ENCODE data around the gene TGFBRAP1.
"Not testable (repeated sequence)": the region's sequence is repeated elsewhere in the genome, so short reads cannot be mapped to it uniquely, and the experiment has no call there.

Gene TGFBRAP1

DNA sequence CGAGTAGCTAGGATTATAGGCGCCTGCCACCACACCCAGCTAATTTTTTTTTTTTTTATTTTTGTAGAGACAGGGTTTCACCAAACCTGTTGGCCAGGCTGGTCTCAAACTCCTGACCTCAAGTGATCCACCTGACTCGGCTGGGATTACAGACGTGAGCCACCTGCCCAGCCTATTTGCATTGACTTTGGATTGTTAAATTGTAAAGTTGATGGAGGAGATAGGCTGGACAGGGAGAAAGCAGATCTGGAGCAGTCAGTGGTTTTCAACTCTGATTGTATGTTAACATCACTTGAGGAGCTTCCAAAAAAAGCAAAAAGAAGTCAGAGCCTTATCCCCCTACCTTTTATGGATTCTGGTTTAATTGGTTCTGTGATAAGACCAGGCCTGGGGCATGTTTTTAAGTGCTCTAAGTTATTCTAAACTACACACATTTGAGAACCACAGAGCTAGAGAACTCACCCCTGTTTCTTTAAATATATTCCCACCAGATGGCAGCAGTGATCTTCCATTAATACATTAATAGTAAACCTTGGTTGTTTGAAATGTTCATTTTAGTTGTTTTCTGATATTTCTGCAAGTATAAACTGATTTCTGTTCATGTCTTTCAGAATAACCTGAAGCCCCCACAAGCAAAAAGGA, 15.3 kb upstream of the TGFBRAP1 start:
- no peak for DNase-seq (ENCODE audit: low read depth)

DNA sequence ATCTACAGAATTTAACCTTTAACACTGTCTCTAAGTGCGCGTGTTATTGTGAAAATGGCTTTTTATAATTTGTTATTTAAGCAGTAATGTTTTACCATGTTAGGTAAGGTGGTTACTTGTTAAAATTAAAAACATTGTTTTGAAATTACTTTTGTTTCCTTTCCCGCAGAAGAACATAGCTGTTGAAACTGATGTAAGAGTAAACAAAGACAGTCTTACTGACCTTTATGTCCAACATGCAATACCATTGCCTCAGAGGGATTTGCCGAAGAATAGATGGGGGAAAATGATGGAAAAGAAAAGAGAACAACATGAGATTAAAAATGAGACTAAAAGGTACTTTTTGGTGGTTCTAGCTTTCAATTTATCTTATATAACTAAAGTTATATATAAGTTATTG, 9.9 kb upstream of the TGFBRAP1 start:
- no peak for DNase-seq (ENCODE audit: low read depth)

DNA sequence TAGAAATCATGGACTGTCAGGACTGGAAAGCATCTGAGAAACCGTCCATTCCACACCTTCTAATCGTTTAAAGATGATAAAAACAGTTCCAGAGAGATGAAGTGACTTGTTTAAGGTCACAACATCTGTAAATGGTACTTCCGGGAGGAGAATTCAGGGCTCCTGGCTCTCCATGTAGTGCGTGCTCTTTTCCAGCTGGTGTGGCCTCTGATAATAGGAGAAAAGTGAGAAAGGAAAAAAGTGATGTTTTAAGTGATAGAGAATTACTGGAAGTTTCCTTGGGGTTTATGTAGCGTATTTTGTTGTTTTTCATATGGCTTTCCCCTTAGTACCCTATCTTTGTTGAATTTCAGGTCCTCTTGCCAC, 8.5 kb upstream of the TGFBRAP1 start:
- no peak for DNase-seq (ENCODE audit: low read depth)

DNA sequence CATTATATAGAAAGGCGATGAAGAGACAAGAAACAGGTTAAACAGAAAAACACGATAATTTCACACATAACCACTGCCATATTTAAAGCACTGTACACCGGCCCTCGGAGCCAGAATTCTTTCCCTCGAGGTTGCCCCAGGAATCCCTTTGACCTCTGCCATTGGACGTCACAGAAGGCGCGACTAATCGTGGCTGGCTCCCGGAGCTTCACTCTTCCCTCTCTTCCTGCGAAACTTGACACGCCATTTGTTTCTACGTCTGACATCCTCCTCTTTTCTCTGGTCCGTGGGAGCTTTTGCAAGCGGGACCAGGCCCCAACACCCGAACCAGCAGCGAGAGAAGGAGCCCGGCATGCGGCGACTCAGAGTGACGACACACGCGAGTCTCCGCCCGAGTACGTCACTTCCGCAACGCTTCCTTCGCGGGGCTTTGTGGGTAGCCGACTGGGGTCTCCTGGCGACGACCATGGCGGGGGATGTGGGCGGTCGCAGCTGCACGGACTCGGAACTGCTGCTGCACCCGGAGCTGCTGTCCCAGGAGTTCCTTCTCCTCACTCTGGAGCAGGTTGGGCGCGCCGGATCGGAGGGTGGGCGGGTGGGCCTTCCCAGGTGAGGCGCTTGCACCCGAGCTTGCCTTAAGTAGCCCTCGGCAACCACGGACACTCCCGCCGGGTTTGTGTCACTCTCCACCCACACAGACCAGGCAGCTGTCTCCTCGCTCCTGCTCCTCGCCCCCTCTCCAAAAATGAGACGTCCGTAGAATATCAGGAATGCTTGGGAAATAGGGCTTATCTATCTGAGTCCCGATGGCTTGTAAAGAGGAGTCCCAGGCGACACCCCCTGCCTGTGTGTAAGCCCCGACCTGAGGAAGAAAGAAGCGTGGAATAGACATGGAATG, 7.8 kb upstream of the TGFBRAP1 start, which contains the start of gene C2orf49:
TSS of gene C2orf49 (plus strand) at position 419 of the 898 bp plus-strand sequence. CDS start at position 467, 48 bp downstream.
- DNase-seq (ENCODE audit: low read depth) = peak; percentile 83

DNA sequence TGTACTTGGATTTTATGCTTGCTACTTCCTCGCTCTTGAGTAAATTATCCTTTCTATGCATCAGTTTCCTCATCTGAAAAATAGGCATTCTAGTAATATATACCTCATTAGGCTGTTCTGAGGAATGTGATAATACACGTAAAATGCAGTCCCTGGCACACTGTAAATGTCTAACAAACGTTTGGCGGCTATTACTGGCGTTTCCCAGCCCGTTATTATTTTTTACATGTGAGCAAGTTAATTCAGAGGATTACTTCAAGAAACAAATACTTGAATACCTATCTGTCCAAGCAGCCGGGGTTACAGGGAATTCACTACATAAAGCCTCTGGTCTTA, 7.2 kb upstream of the TGFBRAP1 start:
- DNase-seq (ENCODE audit: low read depth) = no peak

DNA sequence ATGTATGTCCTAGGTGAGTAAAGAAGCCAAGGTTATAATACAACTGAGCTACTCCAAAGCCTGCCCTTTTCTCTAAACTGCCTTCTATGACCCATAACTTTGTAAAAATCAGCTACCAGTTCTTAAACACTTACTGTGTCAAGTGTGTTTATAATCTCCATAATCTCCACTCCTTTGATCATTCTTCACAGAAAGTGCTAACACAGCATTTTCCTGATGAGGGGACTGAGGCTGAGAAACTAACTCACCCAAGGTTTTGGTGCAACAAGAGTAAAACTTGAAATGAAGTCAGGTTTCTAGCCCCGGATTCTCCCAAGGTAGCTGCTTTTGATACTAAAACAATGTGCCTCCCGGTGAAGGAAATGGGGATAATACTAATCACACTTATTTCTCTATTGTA, 5.9 kb upstream of the TGFBRAP1 start:
- no peak for DNase-seq (ENCODE audit: low read depth)

DNA sequence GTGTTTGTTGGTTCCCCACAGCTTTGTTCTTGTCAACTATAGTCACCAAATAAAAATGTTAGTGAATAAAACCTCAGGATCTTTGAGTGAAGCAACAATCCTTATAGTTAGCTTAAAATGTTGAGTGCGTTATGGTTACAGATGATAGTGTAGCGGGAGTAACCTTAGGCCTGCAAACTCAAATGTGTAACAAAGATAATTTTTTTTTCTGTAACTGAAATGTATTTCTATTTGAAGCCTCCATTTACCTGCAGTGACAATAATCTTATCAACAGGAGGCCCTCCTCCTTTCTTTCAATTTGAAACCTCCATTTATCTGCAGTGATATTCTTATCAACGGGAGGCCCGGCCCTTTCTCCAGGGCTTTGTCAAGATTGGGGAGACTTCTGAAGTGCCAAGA, 4.7 kb upstream of the TGFBRAP1 start:
- no peak for DNase-seq (ENCODE audit: low read depth)

DNA sequence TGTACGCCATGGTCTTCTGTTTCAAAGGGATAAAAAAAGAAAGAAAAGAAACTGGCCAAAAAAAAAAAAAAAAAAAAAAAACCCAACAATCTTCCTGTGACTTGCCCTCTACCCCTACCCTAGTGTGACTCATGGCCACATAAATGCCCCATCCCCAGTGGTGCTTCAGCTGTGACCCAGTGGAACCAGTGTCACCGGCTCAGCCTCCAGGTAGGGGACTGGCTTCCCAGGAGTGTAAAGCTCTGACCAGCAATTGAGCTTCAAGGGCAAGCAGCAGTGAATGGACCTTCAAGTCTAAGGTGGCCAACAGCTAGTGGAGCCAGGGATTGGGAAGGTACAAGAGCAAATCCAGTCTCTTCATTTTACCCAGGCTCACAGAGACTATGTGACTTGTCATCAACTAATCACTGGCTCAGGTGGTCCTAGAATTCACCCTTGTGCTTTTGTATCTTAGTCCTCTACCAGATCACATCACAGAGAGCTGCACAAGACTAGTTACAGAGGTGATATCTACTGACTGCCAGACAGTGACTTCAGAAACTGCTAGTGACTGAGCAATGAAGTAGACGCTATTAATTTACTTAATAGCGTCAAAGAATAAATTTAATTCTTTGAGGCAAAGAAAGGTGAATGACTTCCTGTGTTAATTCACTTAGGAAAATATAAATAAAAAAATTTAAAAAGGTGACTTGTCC, 1.3 kb upstream of the TGFBRAP1 start:
- no peak for DNase-seq (ENCODE audit: low read depth)

DNA sequence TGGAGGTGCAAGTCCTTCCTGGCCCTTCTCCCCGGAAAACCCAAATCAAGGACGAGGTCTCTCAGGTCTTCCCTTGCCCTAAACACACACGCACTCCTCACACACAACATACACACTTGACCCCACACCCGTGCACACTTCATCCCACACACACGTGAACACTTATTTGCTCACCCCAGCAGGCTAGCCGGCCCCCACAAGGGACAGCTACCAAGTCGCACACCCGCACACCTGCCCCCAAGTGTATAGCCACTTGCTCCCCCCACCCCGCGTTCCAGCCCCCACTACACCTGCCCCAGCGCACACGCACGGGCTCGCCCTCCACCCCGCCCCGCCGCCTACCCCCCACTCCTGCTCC, 359 bp downstream of the TGFBRAP1 start:
- DNase-seq (ENCODE audit: low read depth) = no peak

DNA sequence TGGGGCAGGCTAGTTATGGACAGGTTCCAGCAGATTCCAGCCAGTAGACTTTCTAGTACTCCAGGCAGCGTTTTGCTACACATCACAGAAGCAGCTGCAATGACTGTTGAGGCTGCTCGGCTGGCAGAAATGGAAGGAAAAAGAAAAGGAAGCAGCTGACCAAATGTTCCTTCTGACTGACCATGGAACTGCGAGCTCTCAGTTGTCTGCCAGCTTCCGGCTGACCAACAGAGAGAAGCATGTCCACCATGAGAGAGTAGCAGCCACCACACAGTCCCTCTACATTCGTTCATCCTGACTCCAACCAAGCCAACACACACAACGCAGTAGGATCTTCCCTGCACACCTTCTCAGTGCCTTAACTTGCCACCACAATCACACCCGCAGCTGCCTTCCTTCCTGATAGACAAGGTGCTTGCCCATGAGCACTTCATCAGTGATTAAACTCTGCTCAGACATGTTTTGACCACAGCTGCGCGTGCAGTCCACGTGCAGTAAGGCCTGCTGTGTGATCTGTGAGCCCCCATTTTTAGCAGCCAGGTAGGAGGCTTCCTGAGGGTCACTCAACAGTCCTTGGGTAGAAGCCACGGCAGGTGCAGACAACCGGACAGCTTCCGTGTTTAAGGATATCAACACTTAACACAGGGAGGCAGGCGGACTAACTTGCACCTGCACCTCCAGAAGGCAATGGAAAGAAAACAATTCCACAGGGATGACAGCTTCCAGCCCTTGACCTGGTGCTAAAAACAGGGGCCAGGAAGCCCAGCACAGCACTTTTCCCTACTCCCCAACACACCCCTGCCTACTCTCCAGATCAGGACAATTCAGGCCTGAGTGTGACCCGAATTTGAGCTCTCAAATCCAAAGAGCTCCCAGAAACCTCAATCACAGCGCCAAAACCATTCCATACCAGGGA, 996 bp downstream of the TGFBRAP1 start:
- DNase-seq (ENCODE audit: low read depth) = no peak

DNA sequence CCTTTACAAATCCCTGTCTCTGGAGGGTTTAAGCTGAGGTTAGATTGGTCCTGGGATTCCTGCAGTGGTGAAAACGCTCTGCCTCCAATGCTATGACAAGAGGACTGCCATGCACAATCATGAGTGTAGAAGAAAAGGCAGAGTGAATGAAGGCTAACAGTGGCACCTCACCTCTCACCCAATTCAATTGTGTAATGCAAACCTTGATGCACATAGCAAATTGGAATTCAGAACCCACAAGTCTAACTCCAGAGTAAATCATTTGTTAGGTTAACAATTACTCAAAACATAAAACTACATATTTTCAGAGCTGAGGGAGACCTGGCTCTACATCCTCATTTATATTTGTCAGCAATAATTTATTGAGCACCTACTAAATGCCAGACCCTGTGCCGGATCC, 1.8 kb downstream of the TGFBRAP1 start:
- no peak for DNase-seq (ENCODE audit: low read depth)

DNA sequence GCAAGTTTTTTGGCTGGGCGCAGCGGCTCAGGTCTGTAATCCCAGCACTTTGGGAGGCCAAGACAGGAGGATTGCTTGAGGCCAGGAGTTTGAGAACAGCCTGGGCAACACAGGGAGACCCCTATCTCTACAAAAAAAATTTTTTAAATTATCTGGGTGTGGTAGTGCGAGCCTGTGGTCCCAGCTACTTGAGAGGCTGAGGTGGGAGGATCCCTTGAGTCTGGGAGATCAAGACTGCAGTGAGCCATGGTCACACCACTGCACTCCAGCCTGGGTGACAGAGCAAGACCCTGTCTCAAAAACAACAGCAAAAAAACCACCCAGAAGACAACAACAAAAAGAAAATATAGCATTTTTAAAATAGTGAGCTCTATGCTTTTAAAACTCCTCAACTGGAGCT, 2.3 kb downstream of the TGFBRAP1 start:
- DNase-seq (ENCODE audit: low read depth) = not testable (repeated sequence)

DNA sequence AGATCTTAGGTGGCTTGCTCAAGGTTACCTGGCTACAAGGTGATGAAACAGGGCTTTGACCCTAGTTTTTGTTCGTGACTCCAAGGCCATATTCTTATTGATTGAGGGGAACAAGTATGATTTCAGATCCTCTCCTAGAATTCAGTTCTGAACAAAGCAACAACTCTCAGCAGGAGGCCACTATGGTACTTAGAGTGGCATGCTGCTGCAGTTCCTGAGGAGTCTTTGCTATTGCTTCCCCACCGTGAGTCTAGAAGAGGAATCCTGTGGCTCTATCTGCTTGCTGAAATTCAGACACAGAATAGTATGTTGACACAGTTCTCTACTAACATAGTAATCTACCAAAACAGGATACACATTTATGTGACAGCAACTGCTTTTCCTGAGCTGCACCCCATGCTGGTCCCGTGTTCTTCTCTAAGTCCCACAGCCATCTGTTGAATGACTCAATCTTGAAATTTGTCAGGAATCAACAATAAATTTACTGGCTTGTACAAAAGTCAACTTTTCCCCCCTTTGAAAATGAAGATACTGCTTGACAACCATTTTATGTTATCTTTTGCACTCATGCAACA, 4.1 kb downstream of the TGFBRAP1 start:
- DNase-seq (ENCODE audit: low read depth) = no peak

DNA sequence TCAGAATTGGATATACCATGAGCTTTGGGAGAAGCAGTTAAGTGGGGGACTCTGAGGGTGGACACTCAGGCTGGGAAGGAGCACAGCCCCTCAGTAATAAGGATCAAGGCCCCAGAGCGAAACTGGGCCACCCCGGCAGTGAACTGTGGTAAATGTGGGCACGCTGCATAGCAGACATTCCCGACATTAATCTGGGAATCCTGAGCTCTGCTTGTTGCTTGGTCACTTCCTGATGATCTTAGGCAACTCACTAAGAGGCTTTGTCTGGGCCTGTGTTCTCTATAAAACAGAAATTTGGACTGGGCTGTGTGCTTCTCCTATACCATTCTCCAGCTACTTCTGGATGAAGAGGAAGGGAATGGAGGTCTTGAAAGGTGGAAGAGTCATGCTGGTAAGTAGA, 4.8 kb downstream of the TGFBRAP1 start:
- DNase-seq (ENCODE audit: low read depth) = no peak

DNA sequence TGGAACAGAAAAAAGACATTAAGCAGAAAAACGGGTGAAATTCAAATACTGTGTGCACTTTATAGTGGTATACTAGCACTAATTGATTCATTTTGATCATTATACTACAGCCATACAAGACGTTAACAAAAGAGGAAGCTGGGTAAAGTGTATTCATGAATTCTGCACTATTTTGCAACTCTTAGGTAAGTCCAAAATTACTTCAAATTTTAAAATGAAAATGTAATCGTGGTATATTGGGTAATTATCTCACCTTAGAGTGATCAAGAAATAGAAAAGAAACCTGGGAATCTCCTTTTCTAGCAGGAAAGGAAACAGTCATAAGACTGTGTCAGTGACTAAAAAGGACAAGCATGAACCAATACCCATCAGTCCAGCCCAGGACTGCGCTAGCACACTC, 5.4 kb downstream of the TGFBRAP1 start:
- no peak for DNase-seq (ENCODE audit: low read depth)

DNA sequence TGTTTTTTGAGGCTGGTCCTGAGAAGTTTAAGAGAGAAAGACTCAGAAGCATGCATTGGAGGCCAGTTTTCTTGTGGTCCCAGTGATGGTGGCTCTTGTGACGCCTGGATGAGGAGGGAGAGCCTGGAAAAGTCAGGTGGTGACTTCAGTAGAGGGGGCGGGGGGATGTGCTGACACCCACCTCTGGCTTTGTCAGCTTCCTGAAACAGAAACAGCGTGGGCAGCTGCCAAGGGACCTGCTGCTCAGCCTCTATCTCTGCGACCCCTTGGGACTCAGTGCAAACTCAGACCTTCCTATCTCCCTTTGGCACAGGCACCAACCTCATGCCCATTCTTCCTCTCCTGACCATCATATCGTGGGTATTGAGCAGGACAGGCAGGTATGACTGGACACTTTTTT, 6.4 kb downstream of the TGFBRAP1 start:
- no peak for DNase-seq (ENCODE audit: low read depth)

DNA sequence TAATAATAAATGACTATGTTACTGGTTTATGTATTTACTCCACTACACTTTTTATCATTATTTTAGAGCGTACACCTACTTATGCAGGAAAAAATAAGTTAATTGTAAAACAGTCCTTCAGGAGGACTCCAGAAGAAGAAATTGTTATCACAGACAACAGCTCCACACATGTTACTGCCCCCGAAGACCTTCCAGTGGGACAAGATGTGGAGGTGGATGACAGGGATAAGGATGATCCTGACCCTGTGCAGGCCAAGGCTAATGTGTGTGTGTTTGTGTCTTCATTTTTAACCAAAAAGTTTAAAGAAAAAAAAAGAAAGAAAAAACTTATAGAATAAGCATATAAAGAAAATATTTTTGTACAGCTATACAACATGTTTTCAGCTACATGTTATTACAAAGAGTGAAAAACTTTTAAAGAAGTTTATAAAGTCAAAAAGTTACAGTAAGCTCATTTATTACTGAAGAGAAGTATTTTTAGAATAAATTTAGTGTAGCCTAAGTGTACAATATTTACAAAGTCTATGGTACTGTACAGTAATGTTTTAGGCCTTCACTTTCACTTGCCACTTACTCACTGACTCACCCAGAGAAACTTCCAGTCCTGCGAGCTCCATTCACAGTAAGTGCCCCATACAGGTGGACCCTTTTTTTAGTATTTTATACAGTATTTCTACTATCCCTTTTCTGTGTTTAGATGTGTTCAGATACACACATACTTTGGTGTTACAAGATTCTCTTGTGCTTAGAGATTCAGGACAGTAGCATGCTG, 7.5 kb downstream of the TGFBRAP1 start:
- no peak for DNase-seq (ENCODE audit: low read depth)

DNA sequence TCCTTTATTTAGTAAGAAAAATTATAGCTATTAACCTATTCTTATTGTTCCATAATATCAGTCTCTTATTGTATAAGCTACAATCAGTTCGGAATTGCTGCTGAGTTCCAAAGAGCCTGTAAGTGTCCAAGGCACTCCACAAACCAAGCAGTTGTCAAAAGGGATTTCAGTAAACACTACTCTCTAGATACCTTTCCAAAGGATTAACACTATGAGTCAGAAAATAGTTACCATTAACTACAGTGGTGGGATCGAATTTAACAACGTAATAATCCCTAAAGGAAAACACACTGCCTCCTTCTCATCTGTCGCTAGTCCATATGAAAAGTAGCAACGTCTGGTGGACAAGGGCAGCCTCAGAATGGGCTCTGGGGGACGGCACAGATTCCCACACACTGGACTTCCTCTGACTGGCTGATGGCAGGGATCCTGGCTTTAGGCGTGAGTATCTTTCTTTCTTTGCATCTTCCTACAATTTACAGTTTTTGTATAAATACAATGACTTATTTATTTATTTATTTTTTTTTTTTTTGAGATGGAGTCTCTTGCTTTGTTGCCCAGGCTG, 8.8 kb downstream of the TGFBRAP1 start:
- no peak for DNase-seq (ENCODE audit: low read depth)

DNA sequence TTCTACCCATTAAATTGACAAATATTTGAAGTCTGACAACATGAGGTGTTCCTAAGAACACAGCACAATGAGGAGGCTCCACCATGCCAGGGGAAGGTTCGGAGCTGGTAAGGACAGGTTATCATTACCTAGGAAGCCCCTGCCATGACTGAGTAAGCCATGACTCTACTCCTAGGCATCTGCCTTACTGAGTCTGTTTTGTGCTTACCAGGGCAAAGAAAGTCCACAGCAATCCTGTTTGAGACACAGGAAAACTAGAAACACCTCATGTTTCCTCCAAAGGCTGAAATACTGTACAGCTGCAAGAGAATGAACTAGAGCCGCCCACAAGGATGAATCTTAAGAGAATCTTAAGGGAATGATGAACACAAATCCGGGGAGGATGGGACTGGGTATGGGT, 11.6 kb downstream of the TGFBRAP1 start:
- DNase-seq (ENCODE audit: low read depth) = no peak

DNA sequence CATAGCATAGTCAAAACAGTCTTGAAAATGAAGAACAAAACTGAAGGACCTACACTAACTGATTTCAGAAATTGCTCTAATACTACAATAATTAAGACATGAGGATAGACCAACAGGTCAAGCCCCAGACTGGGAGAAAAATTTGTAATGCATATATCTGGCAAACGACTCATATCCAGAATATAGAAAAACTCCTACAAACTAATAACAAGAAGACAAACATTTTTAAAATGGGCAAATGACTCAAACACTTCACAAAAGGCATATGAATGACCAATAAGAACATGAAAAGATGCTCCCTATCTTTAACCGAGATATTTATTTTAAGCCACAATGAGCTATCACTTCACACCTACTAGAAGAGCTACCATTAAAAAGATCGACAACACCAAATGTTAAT, 14.2 kb downstream of the TGFBRAP1 start:
- no peak for DNase-seq (ENCODE audit: low read depth)

DNA sequence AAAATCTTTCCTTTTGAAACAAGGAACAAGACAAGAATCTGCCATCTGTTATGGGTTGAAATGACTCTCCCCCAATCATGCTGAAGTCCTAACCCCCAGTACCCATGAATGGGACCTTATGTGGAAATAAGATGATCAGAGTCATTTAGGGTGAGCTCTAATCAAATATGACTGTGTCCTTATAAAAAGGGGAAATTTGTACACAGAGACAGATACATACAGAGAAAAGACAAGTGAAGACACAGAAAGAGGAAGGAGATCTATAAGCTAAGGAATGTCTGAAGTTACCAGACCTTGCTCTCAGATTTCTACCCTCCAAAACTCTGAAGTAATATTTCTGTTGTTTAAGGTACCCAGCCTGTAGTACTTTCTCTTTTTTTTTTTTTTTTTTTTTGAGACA, 15.7 kb downstream of the TGFBRAP1 start:
- no peak for DNase-seq (ENCODE audit: low read depth)

All from stimulated activated CD8-positive, alpha-beta memory T cell treated with anti-CD3 and anti-CD28 coated beads, Interleukin-15, amount 100 ng/mL, for 1 hour (primary cell).